ENCODE measurements around the gene COQ8A.
"Not testable (repeated sequence)": the region's sequence is repeated elsewhere in the genome, so short reads cannot be mapped to it uniquely, and the experiment has no call there.

Gene COQ8A

DNA sequence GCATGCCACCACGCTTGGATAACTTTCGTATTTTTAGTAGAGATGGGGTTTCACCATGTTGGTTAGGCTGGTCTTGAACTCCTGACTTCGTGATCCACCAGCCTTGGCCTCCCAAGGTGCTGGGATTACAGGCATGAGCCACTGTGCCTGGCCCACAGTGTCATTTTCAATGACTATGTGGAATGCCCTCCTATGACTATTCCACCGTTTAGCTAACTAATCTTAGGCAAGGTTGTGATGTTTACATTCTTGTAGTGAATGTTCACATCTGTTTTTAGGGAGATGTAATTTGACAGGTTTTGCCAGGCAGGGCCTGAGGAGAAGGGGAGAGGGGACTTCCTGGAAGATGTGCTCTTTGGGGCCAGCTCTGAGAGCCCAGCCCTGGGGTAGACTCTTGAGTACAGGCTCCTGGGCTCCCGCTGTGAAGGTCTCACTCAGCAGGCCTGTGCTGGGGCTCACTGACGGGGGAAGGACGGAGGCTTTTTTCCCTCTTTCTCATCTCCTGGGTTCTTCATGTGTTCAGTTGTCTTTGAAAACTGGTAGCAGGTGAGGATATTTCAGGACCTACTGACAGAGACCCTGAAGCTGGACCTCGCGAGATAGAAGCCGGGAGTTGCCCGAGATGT is 13.2 kb downstream of the COQ8A start:
- no peak for DNase-seq

DNA sequence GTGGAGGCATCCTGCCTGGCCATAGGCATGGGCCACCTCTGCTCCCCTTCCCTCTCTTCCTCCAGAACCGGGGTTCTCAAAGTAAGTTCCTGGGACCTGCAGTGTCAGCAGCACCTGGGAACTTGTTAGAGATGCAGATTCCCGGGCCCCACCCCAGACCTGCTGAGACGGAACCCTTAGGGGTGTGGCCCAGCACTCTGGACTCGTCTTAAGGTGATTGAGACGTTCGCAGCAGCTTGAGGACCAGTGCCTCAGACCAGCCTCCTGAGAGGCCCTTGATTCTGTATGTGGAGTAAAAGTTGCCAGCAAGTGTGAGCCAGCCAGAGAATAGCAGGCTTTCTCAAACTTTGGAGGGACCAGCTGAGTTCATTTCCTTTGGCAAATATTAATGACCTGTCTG is 14.2 kb downstream of the COQ8A start:
- DNase-seq = no peak

DNA sequence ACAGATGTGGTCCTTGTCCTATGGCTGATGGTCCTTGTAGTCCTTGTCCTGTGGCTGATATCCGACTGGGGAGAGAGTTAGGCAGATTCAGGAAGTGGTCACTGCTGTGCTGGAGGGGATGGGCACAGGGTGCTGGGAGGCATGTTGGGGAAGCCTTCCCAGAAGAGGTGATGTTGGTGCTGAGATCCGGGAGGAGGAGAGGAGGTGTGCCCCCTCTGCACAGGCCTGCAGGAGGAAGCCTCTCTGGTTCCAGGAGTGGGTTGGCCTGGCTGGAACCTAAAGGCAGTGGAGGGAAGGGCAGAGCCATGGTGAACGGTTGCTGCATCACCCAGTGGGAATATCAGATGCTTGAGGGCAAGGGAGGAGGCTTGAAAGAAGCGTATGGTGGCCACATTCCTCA is 14.7 kb downstream of the COQ8A start:
- DNase-seq = no peak

GRCh38 chr1:226955857-226956256 is 15.8 kb downstream of the COQ8A start:
- not testable (repeated sequence) for DNase-seq

DNA sequence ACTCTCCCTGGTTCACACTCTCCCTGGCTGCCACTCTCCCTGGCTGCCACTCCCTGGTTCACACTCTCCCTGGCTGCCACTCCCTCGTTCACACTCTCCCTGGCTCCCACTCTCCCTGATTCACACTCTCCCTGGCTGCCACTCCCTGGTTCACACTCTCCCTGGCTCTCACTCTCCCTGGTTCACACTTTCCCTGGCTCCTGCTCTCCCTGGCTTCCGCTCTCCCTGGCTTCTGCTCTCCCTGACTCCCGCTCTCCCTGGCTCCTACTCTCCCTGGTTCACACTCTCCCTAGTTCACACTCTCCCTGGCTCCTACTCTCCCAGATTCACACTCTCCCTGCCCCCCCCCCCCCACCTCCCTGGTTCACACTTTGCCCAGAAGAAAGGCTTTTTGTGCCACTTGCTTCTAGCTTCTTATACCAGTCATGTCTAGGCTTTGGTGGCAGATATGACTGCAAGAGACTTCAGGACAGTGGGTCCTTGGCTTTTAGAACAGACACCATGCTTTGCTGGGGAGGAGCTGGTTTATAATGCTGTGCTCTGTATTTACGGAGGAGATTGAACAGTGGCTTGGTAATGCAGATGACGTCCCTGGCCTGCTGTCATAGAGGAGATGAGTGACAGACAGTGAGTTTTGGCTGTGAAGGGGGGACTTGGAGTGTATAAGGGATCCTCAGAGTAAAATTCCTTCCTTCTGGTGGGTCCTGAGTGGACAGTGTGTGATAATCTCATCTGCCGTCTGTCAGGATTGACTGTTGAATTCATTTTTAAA is 17.0 kb downstream of the COQ8A start:
- DNase-seq = no peak

DNA sequence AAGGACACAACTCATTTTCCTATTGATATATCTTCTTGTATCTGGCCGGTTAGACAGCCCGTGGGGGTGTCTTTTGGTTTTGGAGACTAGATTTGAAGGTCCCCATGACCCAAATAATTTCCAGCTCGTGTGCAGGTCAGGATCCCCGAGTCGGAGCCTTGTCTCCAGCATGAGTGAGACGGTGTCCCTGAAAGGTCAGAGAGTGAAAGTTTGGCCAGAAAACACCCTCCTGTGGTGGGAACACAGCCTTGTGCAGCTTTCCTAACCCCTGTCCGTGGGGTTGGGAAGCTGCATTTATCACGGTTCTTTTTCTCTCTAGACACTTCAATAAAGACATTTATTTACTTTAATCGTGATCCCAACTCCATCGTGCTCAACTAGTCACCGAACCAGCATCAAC is 17.6 kb downstream of the COQ8A start:
- DNase-seq = no peak

DNA sequence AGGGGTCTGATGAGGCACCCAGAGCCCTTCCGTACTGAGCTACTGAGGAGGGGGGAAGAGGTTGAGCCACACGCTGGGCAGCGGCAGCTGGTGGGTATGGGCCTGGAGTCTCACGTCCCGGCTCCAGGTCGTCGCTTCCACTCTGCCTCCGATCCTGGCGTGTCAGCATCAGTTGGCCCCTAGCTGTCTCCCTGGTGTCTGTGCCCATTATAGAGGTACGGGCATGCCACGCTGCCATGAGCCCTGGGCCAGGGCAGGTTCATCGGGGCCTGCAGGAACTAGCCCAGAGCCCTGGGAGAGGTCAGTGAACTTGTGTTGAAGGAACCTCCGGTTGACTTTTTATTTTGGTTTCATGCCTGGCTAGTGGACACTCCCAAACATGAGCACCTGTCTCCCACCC is 18.2 kb downstream of the COQ8A start:
- no peak for DNase-seq

GRCh38 chr1:226960256-226960655 is 20.2 kb downstream of the COQ8A start:
- DNase-seq = no peak

DNA sequence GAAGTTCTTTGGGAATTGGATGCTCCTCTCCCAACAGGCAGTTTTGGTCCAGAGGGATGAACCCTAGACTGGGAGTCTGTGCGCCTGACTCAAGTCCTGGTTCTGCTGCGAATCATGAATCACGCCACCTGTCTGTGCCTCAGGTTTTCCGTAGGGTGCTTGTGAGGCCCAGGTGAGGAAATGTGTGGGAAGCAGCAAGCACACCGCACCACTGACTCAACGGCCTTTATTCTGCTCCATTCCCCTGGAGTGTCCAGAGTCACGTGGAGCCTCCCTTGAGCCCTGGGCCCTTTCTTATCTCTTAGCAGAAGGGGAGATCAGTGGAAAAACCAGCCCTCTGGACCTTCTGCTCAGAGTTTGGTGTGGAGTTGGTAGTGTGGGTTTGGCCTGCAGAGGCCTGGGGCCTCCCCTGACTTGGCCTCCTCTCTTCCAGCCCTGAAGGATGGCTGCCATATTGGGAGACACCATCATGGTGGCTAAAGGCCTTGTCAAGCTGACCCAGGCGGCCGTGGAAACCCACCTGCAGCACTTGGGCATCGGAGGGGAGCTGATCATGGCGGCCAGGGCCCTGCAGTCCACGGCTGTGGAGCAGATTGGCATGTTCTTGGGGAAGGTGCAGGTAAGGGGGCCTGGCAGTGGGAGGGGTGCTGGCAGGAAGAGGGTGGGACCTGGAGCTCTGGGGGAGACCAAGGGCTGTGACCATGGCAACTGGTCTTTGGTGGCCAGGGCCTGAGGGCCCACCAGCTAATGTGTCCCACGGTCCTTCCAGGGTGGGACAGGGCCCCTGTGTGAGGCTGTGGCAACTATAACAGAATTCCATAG is 21.1 kb downstream of the COQ8A start:
- DNase-seq = no peak

GRCh38 chr1:226962421-226963391 is 22.6 kb downstream of the COQ8A start:
- no peak for DNase-seq

- no peak for DNase-seq
Observed at GRCh38 chr1:226964068-226964425, 24.0 kb downstream of the COQ8A start.

- no peak for DNase-seq
Observed at GRCh38 chr1:226964611-226965486, 24.8 kb downstream of the COQ8A start.

- no peak for DNase-seq
Observed at GRCh38 chr1:226965581-226966440, 25.7 kb downstream of the COQ8A start.

DNA sequence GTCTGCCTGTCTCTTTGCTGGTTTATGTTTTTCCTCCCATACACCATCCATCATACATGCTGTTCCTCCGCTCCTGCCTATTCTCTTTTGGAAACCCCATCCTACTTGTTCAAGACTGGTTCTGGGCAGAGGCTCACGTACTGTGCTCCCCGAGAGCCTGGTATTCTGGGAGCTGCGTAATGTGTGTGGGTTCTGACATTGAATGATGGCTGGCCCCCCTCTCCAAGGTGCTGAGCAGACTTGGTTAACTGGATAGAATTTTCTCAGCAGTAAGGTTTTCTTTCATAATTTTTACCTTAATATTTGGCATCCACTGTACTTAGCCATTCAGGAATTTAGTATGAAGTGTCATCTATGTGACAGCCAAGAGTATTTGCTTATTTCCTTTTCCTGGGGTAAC is 26.6 kb downstream of the COQ8A start:
- no peak for DNase-seq

GRCh38 chr1:226967665-226968064 is 27.6 kb downstream of the COQ8A start:
- no peak for DNase-seq

DNA sequence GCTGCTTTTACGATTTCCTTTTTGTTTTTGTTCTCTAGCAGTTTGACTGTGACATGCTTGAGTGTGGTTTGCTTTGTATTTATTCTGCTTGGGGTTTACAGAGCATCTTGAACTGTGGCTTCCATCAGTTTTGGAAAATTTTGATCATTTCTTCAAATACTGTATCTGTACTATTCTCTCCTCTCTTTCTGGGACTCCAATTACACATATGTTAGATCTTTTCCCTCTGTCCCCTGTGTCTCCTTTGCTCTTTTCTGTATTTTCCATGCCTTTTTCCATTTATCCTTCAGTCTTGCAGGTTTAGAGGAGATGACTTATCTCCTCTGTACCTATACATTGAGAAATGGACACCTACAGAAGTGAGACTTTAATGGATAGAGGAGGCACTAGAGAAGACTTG is 31.7 kb downstream of the COQ8A start:
- no peak for DNase-seq

DNA sequence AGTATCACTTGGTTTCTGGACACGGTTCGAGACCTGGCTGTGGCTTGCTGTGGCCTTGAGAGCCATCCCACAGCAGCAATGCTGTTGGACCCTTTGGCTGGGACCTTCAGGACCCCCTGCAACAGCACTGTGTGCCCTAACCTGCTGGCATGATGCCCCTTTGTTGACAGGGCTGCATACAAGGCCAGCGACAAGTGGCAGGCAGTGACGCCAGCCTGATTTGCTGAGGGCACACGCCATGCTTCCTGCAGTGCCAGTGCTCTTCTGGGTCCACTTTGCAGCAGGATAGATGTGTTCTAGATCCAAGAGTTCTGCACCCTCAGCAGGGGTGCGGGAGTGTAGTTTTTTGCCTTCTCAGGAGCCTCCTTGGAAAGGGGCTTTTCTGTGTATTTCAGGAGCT is 32.8 kb downstream of the COQ8A start:
- no peak for DNase-seq

- DNase-seq = no peak
Observed at GRCh38 chr1:226973371-226973897, 33.3 kb downstream of the COQ8A start.

DNA sequence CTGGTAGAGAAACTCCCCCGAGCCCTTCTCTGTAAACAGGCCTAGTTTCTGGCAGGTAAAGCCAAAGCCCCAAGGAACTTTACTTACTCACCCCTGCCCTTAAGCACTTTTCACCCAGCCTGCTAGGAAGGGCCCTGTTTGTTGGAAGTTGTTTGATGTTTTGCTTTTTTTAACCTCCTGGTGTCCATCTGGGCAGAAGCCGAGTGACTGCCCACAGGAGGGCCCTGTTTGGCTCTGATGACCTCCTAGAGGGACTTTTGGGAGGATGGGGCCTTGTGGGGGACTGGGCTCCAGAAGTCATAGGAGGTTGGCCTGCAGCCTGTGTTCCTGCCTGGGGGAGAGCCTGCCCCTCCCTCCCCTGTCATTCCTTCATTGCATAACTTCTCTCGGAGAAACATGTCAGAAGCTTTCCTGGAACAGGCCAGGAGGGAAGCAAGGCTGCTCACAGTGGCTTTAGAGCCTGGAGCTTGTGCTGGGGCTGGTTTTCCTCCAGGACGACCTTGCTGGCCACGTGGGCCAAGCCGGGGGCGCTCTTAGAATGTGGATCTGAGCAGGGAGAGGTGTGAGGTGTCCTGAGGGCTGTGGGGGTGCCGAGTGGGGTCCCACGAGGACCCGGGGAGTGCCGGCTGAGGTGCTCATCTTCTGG is 33.9 kb downstream of the COQ8A start:
- DNase-seq = no peak
